Activated CD4-positive, alpha-beta T cell treated with anti-CD3 and anti-CD28 coated beads for 48 hours (primary cell): Measurements from ENCODE around the gene TP53RK.

Source experiments
- DNase-seq: peaks from one replicate; pipeline ENCODE4 v3.0.0-alpha.2; 2020

The TP53RK gene

GRCh38 chr20:46657137-46657536, 32.1 kb downstream of the TP53RK start:
- DNase-seq = no peak

GRCh38 chr20:46652699-46653098, 36.5 kb downstream of the TP53RK start:
- no peak for DNase-seq

DNA sequence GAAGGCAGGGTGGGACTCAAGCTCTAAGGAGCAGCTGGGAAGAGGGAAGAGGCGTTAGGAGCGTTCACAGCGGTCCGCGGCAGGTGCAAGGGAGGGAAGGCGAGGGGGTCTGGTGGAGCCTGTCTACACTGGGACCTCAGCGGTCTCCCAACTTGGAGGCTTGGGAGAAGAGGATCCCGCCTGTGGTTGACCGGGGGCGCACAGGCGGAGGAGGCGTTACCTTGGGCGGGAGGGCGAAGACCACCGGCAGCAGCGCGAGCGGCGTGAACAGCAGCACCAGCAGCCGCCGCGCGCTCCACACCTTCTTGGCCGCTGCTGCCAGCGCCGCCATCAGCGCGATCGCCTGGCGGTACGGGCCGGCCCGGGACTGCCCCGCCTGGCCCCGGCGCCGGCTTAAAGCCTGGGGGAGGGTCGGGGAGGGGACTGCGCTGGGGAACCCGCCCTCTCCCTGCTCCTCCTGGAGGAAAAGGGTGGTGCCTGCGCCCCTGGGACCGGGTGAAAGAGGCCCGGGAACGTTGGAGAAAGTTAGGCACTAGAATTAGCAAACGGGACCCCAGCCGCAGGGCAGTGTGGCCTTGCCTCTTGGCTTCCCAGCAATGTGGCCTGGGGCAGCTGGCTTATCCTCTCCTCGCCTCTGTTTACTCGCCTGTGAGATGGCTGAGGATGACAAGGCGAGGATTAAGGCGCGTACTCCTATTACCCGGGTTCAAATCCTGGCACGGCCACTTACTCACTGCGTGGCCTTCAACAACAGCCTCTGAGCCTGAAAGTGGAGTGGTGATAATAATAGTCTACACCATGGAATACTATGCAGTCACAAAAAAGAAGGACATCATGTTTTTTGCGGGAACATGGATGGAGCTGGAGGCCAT, 37.9 kb downstream of the TP53RK start, which contains the start of gene SLC13A3:
Gene SLC13A3, minus strand, starts transcription at position 369 of the 872 bp plus-strand sequence. Its CDS starts 38 bp downstream, at position 331.
- DNase-seq = no peak

GRCh38 chr20:46650575-46651090, 38.6 kb downstream of the TP53RK start:
- no peak for DNase-seq

DNA sequence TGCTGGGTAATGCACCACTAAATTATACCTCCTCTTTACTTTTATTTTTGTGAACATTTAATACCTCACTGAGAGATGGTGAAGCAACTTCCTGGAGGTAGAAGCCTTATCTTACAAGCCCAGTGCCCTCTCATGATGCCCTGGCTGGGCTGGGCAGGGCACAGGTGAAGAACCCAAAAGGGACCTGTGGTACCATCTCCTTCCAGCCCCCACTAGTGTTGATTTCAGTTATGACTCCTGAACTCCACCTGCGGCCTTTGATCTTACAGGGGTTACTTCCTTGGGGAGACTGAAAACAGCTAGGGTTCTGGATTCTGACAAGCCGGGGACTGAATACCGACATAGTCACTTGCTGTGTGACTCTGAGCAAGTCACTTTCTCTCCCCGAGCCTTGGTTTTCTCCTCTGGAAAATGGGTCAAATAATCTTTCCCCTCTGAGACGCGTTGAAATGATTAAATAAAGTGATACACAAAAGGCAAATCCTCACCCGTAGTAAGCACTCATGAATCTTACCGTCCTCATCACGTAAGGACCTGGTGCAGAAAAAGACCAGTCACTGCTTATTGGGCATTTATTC, 39.2 kb downstream of the TP53RK start:
- no peak for DNase-seq

GRCh38 chr20:46649650-46649949, 39.6 kb downstream of the TP53RK start:
- no peak for DNase-seq

DNA sequence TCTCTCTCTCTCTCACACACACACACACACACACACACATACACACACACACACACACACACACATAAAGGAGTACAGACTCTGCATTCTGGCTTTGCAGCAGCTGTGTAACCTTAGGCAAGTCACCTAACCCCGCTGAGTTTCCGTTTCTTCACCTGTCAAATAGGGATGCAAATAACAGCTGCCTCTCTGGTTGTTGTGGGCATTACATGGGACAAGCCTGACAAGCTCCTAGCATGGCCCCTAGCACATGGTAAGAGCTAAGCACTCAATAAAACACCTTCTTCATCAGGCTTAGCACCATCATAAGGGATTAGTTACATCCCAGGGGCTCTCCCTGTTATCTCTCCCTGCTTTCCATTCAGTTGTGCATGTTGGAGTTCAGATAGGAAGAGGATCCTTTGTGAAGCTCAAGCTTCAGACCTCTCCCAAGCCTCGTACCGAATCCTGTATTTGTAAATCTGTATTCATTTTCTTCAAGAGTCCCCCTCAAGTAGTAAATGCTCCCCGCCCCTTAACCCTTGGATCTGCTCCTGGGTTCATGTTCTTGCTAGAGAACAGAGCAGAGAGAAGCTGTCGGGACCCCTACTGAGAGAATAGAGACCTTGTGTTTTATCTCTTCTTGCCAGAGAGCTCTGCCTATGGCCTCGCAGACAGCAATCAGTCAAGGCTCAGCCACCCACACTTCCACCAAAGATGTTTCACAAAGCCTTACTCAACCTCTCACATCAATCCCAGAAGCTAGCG, 40.2 kb downstream of the TP53RK start:
- no peak for DNase-seq

DNA sequence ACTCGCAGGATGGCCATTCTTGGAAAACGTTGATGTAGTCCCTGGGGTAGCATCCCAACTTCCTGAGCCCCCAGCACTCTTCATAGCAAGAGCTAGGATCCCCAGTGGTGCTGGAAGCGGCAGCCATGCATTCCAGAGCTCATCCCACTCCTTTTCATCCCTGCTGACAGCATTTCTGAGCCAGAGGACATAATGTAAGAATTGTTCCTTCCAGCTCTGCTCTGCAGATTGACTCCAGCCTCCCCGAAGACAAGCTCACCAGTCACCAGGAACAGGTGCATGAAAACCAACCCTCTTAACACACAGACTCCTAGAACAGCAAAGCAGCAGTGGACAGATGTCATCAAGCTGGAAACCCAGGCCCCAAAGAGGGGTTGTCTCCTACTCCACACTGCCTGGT, 41.8 kb downstream of the TP53RK start:
- no peak for DNase-seq

DNA sequence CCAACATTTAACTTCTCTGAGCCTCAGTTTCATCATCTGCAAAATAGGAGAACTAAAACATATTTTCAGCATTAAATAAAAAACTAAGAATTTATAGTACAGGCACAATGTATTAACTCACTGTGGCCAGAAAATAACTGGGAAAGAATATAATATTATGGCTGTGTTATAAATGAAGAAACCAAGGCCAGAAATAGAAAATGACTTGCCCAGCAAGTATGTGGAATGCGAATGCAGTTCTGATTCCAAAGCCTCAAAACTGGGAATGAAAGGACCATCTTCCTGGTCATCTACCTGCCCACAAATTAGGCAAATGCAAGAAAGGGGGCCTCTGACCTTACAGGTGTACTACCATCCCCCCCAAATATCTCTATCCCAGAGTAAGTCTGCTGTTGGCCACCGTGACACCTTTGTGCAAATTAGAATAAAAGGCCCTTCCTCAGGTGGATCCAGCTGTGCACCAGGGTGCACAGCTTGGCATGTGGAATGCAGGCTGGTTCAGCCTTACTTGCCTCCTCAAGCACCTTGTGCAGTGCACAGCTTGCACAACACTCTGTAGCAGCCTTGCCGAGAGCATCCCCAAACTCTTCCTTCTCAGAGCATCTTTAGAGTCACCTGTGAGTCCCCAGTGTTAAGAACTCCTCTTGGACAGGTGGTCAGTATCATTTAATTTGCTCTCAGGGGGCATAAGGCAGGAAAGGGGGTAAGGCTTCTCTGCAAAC, 42.4 kb downstream of the TP53RK start:
- DNase-seq = no peak

GRCh38 chr20:46646122-46646521, 43.1 kb downstream of the TP53RK start:
- DNase-seq = no peak

DNA sequence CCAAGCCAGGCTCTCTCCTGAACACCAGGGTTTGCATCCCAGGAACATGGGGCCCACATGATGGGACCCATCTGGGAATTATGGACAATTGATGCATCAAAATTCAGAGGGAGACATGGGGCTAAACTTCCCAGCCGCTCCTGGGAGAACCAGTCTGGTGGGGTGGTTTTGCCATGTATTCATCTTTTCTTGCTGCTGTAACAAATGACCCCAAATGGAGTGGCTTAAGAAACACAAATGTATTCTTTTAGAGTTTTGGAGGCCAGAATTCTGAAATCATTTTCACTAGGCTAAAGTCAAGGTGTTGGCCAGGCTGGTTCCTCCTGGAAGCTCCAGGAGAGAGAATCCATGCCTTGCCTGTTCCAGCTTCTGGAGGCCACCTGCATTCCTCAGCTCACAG, 44.5 kb downstream of the TP53RK start:
- DNase-seq = no peak

DNA sequence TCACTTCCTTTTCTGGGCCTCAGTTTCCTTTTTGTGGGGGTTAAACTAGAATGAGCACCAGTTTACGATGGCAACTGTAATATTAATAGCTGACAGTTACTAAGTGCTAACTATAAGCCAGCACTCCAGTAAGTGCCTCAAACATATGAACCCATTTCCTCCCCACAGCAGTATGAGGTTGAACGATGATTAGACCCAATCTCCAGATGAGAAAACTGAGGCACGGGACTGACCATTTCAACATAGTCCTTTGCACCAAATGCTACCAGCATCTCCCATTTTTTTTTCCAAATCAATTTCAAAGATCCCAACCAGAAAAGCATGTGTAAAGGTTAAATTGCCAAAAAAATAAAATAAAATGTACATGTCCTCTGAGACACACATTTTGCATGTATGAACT, 45.1 kb downstream of the TP53RK start:
- DNase-seq = no peak

- DNase-seq = no peak
Measured at GRCh38 chr20:46642969-46643343, 46.3 kb downstream of the TP53RK start.

DNA sequence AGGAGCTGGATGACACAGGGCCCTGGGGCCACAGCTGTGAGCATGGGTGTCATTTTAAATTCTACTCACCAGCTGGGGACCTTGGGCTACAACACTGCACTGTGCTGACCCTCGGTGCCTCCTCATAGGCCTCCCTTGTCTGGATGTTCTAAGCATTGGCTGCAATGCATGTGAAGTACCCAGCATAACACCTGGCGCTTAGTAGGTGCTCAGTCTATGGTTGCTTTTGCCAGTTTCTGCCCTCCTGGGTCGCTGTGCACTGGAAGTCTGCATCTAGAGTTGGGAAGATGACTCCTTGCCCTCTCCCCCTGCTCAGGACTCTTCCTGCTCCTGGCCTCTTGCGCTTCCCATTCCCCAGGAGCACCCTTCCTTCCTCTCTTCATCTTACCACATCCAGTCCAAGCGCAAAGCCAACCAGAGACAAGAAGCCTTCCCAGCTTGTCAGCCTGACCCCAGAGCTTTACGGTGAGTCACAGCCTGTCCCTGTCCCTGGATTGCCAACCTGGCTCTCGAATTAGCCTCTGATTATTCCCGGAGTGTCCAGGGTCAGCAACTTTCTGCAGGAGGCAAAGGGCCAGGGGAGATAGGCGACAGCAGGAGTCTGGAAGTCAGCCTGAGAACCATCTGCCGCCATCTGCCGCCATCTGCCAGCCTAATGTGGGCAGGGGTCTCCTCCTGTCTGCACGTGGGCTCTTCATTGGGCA, 46.8 kb downstream of the TP53RK start:
- DNase-seq = no peak

- DNase-seq = no peak
Measured at GRCh38 chr20:46641424-46641823, 47.8 kb downstream of the TP53RK start.

GRCh38 chr20:46640536-46641311, 48.5 kb downstream of the TP53RK start:
- DNase-seq = no peak

DNA sequence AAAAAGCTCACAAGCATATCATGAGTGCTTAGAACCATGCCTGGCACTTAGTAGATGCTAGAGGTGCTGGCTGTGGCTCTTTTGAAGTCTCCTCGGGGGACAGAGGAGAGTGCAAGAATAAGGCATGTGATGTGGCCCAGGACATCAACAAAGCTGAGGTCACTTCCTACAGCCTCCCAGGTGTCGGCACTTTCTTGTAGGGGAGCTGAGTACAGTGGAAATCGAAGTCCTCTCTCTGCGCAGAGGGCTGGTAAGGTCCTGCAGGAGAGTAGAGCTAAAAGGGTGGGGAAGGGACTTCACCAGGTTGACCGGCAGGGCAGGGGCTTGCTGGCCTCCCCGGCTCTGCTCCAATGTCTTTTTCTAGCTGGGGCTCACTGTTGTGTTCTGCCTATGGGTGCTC, 49.2 kb downstream of the TP53RK start:
- DNase-seq = no peak

DNA sequence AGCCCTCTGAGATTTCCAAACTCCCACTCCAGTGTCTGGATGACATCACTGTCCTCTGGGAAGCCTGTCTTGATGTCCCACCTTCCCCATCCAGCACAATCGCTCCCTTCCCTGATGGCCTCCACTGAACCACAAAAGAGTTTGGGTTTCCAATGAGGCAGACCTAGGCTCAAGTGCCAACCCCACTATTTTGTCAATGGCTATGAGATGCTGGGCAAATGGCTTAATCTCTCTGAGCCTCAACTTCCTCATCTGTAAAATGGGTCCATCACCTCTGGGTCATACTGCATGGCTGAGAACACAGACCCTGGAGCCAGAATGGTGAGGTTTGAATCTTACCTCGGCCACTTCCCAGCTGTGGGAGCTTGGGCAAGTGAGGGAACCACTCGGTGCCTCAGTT, 49.7 kb downstream of the TP53RK start:
- DNase-seq = no peak

DNA sequence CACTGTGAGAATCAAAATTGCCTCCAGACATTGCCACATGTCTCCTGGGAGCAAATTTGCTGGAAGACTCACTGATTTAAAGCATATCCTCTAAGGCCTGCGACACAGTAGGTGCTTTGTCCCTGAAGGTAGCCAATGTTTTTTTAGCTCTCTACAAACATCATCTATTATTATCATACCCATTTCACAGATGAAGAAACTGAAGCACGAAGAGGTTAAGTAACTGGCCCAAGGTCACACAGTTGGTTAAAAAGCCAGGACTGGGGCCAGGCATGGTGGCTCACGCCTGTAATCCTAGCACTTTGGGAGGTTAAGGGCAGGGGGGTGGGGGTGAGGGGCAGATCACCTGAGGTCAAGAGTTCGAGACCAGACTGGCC, 50.4 kb downstream of the TP53RK start:
- DNase-seq = no peak

DNA sequence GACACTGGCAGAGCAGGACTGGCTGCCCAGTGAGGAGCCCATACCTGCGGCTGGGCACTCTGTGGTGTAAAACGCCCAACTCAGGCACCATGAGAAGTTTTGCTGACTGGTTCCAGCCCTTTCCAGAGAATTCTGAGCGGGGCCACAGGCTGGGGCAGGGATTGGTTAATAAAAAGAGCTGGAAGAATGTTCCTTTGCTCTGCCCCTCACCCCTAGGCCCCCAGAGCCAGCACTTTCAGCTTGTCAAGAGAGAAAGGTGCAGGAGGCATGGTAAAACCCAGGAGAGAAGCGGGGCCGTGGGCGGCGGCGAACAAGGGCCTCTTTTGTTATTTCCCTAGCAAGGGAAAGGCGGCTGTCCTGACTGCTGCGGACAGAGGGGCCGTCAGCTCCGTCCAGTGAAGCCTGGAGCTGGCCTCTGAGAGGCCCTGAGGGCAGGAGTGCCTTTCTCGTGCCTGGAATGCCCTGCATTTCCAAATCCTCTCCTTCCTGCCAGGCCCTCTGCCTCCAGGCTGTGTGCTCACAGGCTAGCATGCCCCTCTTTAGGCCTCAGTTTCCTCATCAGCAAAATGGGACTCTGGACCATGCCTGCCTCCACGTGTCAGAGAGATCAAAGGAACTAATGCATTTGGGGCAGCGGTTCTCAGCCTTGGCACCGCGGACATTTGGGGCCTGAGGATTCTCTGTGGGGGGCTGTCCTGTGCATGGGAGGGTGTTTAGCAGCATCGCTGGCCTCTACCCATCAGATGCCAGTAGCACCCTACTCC, 50.9 kb downstream of the TP53RK start:
- DNase-seq = no peak
